Spleen (tissue), 7 donors: ENCODE data around the gene XG.

Experiments
- CTCF ChIP-seq, 11 experiments: fragments of 200-600 bp in 7 of 11; fragments of 450-650 bp in 4 of 11; sonication (generic) in 4 of 11; IDR thresholded peaks in 8 of 11; conservative IDR thresholded peaks in 3 of 11; 1 replicate in 7 of 11; 2 replicates in 4 of 11; pipeline versions ENCODE4 v1.4.0 to v1.8.0; 2016 to 2021; ENCODE audit warnings: antibody characterized with exemption in 11 of 11, inconsistent platforms in 4 of 11, mild to moderate bottlenecking in 1 of 11
- POLR2A ChIP-seq, 3 donors: fragments of 450-650 bp; IDR thresholded peaks; one replicate each; pipeline ENCODE4 v1.5.1; 2017; ENCODE audit warnings: antibody characterized with exemption in 3 of 3, mild to moderate bottlenecking in 1 of 3
- donor health status: DM: no; HTN: no; CAD: no; lungs with moderate emphysema.
- donor health status: DM: no; HTN: no; CAD: no.
- donor health status: DM: no; HTN: no; CAD: no.

DNA sequence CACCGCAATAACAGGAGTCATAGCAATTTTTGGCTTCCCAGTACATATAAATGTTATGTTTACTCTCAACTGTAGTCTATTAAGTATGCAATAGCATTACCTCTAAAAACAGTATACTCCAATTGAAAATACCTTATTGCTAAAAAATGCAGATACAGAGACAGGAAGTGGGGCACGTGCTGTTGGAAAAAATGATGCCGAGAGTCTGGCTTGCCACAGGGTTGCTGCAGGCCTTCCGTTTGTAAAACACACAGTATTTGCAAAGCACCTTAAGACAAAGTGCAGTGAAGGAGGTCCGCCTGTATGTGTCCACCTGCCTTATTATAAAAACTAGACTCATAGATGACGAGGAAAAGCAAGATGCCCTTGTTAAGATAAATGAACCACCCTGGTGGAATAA lies 37.3 kb upstream of the XG start:
- no peak for TF ChIP-seq POLR2A (IDR thresholded peaks at IDR 0.05)
- TF ChIP-seq CTCF (IDR thresholded peaks at IDR 0.05 in 8 of 11, conservative IDR thresholded peaks at IDR 0.05 in 3 of 11) = no peak
